ENCODE measurements around the gene ANKRD6.

The ANKRD6 gene

GRCh38 chr6:89547281-89547680 lies 114.3 kb downstream of the ANKRD6 start:
- TF ChIP-seq, protein P1, sequence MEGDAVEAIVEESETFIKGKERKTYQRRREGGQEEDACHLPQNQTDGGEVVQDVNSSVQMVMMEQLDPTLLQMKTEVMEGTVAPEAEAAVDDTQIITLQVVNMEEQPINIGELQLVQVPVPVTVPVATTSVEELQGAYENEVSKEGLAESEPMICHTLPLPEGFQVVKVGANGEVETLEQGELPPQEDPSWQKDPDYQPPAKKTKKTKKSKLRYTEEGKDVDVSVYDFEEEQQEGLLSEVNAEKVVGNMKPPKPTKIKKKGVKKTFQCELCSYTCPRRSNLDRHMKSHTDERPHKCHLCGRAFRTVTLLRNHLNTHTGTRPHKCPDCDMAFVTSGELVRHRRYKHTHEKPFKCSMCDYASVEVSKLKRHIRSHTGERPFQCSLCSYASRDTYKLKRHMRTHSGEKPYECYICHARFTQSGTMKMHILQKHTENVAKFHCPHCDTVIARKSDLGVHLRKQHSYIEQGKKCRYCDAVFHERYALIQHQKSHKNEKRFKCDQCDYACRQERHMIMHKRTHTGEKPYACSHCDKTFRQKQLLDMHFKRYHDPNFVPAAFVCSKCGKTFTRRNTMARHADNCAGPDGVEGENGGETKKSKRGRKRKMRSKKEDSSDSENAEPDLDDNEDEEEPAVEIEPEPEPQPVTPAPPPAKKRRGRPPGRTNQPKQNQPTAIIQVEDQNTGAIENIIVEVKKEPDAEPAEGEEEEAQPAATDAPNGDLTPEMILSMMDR (conservative IDR thresholded peaks at IDR 0.05), result no peak
- no peak overlapping the region for H3K27ac ChIP-seq

DNA sequence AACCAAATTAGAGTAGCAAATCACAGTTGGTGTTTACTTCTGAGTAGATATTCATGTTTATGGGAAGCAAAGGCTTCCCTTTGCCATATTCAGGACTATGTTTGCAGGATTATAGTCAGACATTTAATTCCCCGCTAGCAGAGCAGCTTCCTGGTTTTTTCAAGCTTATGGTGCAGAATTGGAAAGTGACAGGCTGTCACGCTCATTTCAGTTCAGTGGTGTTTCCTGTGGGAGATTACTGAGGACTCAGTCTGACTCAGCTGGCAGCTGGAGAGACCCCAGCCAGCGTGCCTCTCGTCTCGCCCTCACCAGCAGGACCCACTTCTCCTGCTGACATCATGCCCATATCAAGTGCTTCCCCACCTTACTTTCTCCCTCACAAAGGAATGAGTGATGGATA lies 120.5 kb downstream of the ANKRD6 start:
- H3K27ac ChIP-seq, result no peak overlapping the region
- TF ChIP-seq, protein P1 (conservative IDR thresholded peaks at IDR 0.05), result no peak

DNA sequence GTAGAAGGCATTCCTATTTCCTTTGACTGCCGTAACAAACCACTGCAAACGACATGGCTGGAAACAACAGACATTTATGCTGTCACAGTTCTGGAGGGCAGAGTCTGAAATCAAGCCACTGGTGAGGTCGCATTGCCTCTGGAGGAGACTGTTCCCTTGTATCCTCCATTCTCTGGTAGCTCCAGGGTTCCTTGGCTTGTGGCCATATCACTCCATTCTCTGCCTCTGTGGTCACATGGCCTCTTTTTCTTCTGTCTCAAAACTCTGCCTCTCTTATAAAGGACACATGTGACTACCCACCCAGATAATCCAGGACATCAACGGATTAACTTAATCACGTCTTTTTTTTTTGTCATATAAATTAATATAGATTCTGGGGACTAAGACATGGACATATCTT lies 121.2 kb downstream of the ANKRD6 start:
- TF ChIP-seq, protein P1 (conservative IDR thresholded peaks at IDR 0.05), result no peak
- no peak overlapping the region for H3K27ac ChIP-seq

- no peak overlapping the region for H3K27ac ChIP-seq
These were observed 122.1 kb downstream of the ANKRD6 start for GRCh38 chr6:89555031-89555430.

GRCh38 chr6:89555806-89556205 lies 122.9 kb downstream of the ANKRD6 start:
- TF ChIP-seq, protein P1 (conservative IDR thresholded peaks at IDR 0.05), result no peak

More at GRCh38 chr6:89555031-89555430, 122.1 kb downstream of the ANKRD6 start:
- TF ChIP-seq, protein P1 (conservative IDR thresholded peaks at IDR 0.05), result no peak

DNA sequence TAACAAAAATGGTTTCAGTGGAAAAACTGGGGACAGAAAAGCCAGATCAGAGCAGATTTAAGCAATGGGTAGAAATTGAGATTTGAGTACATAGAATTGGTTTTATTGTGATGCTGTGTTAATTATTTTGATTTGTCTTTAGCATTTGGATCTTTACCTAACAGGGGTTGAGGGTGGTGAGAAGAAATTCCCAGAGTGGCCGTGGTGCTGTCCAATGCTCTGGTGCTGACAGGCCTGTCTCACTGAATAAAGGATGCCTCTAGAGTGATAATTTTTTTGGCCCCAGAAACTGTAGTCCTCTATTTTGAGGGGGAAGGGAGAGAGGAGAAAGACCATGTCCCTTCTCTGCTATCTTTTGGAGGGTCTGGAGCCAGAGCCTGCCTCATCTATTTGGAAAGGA lies 126.5 kb downstream of the ANKRD6 start:
- TF ChIP-seq, protein P1 (conservative IDR thresholded peaks at IDR 0.05), result no peak
- H3K27ac ChIP-seq, result no peak overlapping the region

More at GRCh38 chr6:89555806-89556205, 122.9 kb downstream of the ANKRD6 start:
- no peak overlapping the region for H3K27ac ChIP-seq

GRCh38 chr6:89562093-89562973 lies 129.4 kb downstream of the ANKRD6 start:
- TF ChIP-seq, protein P1 (conservative IDR thresholded peaks at IDR 0.05), result no peak
- H3K27ac ChIP-seq, result no peak overlapping the region
